Amygdala (tissue), 56 donors: ENCODE measurements around the gene PKM.

ENCODE experiments used
- DNase-seq, 56 donors: peaks; one replicate each; lab custom pipeline; 2025; lab: John Stamatoyannopoulos, UW

The PKM gene

GRCh38 chr15:72202801-72203506 is 28.0 kb downstream of the PKM start:
- no peak for DNase-seq

DNA sequence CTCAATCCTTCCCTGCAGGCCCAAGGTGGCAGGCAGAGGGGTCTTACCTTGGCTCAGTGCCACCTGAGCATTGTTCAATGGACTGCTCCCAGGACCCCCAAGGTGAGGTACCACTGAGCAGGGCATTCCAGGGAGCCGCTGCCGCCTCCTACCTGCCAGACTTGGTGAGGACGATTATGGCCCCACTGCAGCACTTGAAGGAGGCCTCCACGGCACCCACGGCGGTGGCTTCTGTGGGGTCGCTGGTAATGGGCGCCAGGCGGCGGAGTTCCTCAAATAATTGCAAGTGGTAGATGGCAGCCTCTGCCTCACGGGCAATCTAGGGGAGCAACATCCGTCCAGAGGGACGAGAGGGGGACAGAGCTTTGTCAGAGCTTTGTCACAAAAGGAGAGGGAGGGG is 28.7 kb downstream of the PKM start:
- DNase-seq = no peak

- peak in 1 of 56 donors; percentile 23 for DNase-seq
These were observed 29.5 kb downstream of the PKM start for GRCh38 chr15:72201391-72201921.

DNA sequence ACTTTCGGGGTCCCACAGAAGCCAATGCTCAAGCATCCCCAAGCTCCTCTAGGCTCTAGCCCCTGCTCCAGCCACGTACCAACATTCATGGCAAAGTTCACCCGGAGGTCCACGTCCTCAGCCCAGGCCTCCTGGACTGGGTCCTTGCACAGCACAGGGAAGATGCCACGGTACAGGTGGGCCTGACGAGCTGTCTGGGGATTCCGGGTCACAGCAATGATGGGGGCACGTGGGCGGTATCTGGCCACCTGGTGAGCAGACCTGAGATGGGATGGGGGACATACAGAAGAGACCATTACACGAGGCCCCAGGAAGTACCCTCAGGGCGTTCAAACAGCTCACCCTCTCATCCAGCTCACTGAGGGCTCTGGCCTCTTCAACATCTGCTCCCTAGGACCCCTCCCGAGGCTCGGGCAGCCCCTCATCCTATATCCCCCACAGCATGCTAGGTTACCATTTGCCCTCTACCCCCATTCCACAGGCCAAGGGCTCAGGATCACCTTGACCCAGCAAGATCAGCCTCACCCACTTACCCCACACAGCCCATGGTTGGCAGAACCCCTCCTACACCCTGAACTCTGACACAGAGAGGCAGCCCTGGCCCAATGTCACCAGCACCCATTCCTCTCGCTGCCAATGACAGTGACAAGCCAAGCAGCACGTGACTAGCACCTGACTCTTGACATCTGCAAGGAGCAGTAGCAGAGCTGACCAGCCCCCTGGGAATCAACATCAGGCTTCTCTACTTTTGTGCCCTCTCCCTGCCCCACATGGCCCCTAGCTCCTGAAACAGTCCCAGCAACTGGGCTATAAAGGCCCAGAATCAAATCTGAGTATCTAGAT is 30.4 kb downstream of the PKM start:
- no peak for DNase-seq

- DNase-seq = peak in 42 of 56 donors; percentile 21 to 84 (median 51)
These were observed 31.2 kb downstream of the PKM start for GRCh38 chr15:72199721-72200212.

- no peak for DNase-seq
These were observed 31.8 kb downstream of the PKM start for GRCh38 chr15:72199205-72199515.

DNA sequence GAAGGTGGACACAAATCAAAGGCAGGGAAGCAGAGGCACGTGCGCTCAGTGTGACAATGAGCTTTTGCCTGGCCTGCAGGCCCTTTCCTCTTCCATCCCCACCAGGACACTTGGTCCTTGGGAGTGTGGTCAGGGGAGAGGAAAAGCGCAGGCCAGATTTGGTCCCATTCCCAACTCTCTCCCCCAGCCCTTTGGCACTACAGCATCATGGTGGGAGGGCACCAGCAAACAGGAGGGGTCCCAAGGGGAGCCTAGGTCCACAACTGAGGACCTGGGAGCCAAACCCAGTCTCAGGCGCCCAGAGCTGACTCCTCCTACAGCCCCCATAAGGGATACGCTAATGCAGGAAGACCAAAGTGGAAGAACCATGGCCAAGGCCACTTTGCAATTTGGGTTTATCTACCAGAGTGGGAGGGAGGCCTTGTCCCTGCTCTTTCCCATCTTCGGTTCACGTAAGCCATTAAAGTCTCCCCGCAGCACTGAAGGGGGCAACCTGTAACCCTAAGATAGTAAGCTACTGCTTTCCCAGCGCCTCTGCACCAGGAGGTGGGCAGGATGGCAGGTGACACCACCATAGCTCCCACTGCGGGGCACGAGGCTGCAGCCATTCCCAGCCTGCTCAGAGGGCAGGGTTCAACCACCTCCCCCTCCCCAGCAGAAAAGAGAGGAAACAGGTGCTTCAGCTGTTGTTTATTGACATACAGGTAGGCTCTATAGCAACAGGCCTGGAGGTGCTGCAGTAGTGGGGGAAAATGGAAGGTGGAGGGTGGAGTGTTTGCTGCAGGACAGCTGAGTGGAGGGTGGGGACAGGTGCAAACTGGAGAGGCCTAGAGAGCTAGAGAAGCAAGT is 32.4 kb downstream of the PKM start:
- DNase-seq = no peak

GRCh38 chr15:72197460-72198355 is 33.3 kb downstream of the PKM start, which contains the start of gene GRAMD2A:
TSS of gene GRAMD2A (minus strand) at chr15:72197787.
- DNase-seq = peak in 2 of 56 donors; percentile 35 to 36

DNA sequence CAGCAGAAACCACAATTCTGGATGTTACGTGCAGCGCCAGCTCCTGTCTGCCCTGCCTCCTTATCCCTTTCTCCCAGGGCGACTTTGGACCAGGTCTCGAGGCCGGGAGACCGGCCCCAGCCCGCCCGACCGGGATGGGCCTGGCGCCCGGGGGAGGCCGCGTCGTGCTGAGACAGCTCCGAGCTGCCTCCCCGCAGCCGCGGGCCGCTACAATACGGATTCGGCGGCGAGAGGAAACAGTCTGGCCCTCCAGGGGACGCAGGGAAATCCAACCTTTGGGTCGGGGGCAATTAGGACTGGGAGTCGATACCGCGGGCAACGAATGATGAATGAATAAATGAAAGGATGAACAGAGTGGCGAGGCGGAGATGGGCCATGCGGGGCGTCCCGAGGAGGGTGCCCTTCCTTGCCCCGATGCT is 33.9 kb downstream of the PKM start:
- DNase-seq = no peak

- no peak for DNase-seq
These were observed 34.5 kb downstream of the PKM start for GRCh38 chr15:72196409-72197040.

DNA sequence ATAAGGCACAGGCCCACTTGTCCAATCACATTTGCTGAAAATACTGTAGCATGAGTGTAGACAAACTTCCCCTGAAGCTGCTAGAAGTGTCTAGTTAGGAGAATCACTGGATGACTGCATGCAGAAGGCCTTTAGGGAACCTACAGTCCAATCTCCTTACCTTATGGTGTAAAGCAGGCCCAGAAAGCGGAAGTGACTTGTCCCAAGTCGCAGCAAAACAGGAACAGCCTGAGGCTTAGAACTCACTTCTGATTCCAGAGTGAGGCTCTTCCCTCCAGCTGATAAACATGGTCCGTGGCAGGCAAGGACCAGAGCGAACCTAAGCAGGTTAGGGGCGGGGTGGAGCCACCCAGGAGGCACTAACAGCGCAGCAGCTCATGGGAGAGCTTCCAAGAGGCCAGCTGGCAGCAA is 35.9 kb downstream of the PKM start:
- DNase-seq = peak in 2 of 56 donors; percentile 25 to 32

- no peak for DNase-seq
These were observed 37.1 kb downstream of the PKM start for GRCh38 chr15:72193836-72194396.

GRCh38 chr15:72192416-72192815 is 38.6 kb downstream of the PKM start:
- DNase-seq = no peak

DNA sequence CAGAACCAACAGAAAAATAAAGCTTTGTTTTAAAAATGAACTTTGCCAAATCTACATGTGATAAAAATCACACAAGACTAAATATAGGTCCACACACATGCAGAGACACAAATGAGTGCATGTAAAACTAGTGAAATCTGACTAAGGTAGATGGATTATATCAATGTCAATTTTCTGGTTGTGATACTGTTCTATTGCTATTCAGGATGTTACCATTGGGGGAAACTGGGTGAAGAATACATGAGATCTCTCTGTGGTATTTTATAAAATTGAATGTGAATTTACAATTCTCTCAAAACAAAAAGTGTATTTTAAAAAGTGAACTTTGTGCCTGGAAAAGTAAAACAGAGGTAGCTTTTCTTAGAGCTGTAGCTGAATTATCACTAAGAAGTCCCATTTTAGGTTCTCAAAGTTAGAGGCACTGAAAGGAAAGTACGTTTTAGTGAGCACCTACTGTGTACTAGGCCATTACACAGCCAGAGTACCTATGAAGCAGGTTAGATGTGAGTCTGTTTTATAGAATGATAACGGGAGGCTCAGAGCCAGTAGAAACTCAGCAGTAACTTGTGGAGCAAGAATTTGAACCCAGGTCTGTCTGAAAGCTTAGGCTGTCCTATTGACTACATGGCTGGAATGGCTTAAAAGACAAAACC is 41.6 kb downstream of the PKM start:
- DNase-seq = no peak

DNA sequence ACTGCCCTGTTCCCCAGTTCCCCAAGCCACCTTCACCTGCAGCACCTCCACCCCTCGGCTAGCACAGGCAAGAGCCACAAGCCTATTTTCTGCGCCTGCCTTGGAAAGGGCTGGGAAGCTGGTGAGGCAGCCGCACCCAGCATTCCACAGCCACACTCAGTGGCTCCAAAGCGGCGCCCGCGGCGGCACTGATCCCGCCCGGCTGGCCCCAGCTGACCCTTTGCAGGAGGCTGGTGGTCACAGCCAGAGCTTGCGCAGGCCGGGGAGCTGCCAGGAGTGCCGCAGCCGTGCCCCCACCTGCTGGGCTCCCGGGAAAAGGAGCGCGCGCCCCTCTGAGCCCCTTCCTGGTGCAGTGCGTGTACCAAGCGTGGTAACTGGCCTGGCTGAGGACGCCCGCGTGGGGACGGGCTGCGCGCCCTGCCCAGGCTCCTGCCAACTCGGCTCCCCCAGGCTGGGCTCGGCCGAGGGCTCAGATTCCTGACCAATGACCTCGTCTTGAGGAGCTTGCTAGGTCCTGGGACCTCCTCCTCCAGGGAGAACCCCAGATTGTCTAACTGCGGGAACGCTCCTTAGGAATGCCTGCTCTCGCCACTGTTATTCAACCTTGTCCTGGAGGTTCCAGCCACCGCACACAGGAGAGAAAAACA is 46.7 kb downstream of the PKM start:
- peak in 5 of 56 donors; percentile 10 to 49 (median 36) for DNase-seq

DNA sequence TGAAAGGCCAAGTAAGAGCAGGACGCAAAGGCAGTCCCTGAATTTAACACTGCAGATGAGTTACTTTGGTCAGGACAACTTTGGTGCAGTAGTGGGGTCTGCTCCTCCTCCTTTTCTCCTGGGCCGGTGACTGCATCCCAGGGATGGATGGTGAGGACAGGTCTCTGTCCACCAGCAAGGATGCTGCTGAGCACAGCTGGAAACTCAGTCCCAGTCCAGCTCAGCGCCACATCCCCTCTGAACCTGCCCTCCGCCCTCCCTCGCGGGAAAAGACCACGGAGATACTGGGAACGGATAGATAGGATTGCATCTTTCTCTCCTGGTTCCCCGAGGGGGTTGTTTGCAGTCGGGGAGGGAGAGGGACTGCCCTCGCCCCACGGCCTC is 47.2 kb downstream of the PKM start:
- DNase-seq = no peak

DNA sequence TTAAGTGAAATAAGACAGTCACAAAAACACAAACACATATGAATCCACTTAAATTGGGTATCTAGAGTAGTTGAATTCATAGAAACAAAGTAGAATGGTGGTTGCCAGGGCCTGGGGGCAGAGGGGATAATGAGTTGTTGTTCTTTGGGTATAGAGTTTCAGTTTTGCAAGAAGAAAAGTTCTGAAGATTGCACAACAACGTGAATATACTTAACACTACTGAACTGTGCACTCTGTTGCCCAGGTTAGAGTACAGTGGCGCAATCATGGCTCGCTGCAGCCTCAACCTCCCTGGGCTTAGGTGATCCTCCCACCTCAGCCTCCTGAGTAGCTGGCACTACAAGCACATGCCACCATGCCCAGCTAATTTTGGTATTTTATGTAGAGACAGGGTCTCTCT is 48.3 kb downstream of the PKM start:
- DNase-seq = no peak

DNA sequence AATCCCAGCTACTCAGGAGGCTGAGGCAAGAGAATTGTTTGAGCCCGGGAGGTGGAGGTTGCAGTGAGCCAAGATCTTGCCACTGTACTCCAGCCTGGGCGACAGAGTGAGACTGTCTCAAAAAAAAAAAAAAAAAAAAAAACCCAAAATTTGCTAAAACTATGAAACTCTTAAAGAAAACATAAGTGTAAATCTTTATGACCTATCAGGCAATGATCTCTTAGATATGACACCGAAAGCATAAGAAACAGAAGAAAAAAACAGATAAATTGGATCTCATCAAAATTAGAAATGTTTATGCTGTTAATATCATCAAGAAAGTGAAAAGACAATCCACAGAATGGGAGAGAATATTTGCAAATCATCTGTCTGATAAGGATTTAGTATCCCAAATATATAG is 48.7 kb downstream of the PKM start:
- no peak for DNase-seq
